ENCODE data around the gene MYO18A.

DNA sequence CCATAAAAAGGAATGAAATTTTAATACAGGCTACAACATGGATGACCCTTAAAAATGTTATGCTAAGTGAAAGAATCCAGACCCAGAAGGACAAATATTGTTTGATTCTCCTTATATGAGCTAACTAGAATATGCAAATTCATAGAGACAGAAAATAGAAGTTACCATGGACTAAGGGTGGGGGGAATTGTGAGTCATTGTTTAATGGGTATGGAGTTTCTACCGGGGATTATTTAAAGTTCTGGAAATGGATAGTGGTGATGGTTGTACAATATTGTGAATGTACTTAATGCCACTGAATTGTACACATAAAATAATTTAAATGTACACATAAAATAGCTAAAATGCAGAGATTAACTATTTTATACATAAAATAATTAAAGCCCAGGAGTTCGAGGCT, 9.2 kb upstream of the MYO18A start:
- no peak for TF ChIP-seq POLR2A (IDR thresholded peaks at IDR 0.05)
- TF ChIP-seq, protein P1, sequence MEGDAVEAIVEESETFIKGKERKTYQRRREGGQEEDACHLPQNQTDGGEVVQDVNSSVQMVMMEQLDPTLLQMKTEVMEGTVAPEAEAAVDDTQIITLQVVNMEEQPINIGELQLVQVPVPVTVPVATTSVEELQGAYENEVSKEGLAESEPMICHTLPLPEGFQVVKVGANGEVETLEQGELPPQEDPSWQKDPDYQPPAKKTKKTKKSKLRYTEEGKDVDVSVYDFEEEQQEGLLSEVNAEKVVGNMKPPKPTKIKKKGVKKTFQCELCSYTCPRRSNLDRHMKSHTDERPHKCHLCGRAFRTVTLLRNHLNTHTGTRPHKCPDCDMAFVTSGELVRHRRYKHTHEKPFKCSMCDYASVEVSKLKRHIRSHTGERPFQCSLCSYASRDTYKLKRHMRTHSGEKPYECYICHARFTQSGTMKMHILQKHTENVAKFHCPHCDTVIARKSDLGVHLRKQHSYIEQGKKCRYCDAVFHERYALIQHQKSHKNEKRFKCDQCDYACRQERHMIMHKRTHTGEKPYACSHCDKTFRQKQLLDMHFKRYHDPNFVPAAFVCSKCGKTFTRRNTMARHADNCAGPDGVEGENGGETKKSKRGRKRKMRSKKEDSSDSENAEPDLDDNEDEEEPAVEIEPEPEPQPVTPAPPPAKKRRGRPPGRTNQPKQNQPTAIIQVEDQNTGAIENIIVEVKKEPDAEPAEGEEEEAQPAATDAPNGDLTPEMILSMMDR (IDR thresholded peaks at IDR 0.05), result no peak
